ENCODE measurements around the gene DCTPP1. TPM values are rescaled to one million over a fixed set of nuclear protein-coding genes. Genes with fewer than 3 reads are reported as not detected.

The DCTPP1 gene
- polyA plus RNA-seq, 4 donors: 43.6 to 63.9 (median 51.1) TPM

DNA sequence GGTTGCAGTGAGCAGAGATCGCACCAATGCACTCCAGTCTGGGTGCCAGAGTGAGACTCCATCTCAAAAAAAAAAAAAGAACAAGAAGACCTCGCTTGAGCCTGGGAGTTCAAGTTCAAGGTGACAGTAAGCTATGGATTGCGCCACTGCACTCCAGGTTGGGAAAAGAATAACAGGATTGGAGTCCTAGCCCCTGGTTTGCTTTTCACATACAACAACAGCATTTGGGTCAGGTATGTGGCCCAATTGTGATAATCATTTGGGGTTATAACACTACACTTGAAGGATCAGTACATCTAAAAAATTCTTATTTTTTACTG, 19.2 kb upstream of the DCTPP1 start:
- DNase-seq (ENCODE audit: low read depth in 4 of 4, low spot score in 3 of 4): no peak

DNA sequence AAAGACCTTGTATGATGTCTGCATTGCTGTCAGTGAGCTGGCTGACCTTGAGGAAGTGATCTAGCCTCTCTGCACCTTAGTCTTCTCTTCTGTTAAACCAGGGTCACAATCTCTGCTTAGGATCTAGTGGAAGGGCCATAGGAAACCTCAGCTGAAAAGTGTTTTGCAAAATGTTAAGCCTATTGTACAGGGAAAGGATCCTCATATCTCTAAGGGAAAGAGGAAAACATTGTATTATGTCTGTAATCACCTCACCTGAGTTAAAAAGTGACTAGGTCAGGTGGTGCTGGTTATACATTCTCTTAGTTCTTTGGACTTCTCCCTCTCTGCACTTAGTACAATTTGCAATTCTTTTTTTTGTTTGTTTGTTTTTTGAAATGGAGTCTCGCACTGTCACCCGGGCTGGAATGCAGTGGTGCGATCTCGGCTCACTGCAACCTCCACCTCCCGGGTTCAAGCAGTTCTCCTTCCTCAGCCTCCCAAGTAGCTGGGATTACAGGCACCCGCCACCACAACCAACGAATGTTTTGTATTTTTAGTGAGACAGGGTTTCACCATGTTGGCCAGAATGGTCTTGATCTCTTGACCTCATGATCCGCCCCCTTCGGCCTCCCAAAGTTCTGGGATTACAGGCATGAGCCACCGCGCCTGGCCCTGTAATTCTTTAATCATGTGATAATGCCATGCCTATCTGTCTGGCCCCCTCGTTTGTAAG, 17.8 kb upstream of the DCTPP1 start:
- DNase-seq (ENCODE audit: low read depth in 4 of 4, low spot score in 3 of 4): no peak

DNA sequence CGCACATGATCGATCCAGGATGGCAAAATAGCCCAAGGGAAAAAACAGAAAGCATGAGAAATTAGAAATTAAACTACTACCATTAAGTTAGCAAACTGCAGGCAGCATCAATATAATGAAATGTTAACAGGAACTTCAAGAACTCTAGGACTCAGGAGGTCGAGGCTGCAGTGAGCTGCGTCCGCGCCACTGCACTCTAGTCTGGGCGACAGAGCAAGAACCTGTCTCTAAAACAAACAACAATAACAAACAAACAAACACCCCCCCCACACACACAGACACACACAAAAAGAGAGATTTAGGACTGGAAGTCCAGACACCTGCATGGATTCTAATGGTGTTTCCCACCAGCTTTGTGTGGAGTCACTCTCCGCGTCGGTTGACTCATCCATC, 16.4 kb upstream of the DCTPP1 start:
- DNase-seq (ENCODE audit: low read depth in 4 of 4, low spot score in 3 of 4): no peak

DNA sequence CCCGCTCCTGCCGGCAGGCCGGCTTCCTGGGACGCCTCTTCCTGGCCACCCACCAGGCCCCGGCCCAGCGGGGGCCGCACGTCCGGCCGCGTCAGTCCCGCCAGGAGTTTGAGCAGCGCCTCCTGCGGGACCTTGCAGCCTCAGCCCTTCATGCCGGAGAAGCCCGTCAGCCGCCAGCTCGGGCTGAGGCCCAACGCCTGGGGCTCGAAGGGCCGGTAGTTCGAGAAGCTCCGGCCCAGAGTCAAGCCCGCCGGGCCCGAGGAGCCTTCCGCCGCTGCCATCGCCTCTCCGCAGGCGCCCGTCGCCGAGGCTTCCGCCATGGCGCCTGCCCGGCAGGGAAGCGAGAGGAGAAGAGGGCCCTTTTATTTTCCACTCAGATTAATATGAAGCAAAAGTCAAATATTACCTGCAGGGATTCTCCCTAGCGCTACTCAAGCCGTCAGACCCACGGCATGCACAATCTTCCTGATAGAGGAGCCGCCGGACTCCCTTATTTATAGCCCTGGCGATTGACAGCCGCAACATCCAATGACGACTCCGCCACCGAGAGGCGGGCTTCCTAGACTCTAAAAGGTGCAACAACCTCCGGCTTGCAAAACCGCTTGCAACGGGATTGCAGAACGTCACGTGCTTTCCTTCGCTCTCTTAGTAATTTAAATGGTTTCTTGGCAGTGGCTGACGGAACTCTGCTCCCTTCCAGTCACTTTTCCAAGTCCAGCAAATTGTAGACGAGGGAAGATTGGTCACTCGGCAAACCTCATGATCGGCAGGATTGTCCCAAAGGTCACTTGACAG, 15.8 kb upstream of the DCTPP1 start, which contains the start of gene SEPHS2:
TSS of gene SEPHS2 (minus strand) at position 467 of the 795 bp plus-strand sequence. CDS start at position 320, 147 bp downstream.
- peak; percentile 93 to 97 (median 96) for DNase-seq (ENCODE audit: low read depth in 4 of 4, low spot score in 3 of 4)

DNA sequence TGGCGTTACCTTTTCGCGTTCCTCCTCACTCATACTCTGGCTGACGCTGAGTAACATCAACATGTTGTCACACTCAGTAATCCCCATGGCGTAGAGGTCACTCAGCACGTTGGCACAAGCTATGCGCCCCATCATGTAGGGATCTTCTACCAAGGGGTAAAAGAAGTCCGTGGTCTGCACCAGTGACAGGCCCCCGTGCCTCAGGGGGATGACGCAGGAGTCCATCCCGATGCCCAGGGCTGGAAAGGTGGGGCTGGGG, 15.2 kb upstream of the DCTPP1 start:
- no peak for DNase-seq (ENCODE audit: low read depth in 4 of 4, low spot score in 3 of 4)

DNA sequence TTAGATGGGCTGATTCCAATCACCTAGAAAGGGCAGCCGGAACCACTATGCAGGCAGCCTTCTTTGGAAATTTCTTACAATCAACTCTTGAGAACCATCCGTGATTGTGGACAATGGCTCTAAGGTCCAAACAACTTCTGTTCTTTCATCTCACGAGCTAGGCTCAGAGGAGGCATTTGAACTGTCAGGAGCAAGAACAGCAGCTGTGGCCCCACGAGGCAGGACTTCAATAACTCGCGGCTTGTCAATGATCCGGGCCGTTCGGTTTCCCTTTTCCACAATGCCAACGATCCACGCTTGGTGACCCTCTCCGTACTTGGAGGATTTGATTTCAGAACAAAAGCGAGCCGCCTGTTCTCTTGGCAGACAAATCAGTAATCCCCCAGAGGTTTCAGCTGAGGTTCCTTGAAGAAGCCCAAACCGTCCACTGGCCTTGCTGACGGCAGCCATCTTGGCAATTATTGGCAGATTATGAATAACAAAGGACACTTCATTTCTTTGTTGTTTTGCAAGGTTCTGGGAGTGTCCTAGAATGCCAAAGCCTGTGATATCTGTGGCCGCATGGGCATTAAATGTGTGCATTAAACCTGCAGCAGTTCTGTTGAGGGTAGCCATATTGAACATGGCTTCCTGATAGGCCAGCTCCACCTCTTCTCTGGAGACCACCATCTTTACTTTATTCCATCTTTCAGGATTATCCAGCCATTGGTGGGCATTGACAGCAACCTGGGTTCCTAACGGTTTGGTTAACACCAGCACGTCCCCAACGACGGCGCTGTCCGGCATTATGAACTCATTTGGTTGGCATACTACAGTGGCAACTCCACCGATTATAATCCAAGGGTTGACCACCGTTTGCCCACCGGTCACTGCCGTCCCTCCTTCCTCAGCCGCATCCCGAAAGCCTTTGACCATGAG, 14.7 kb upstream of the DCTPP1 start:
- no peak for DNase-seq (ENCODE audit: low read depth in 4 of 4, low spot score in 3 of 4)

DNA sequence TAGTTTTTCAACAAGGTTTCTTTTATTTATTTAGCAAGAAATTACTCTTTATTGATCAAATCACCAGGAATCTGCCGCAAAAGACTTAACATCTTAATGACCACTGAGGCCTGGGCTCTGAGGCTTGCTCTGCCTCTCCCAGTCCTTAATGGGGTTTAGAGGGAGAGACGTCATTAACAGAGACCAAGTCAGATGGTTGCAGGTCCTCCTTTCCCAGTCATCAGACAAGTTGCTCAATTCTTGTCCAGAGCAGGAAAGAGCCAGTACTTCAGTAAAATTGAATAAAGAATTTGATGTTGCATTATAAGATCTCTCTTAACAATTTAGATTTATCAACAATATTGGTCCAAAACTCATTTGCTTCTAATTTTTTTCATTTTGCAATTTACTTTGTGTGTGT, 13.8 kb upstream of the DCTPP1 start:
- DNase-seq (ENCODE audit: low read depth in 4 of 4, low spot score in 3 of 4): no peak

DNA sequence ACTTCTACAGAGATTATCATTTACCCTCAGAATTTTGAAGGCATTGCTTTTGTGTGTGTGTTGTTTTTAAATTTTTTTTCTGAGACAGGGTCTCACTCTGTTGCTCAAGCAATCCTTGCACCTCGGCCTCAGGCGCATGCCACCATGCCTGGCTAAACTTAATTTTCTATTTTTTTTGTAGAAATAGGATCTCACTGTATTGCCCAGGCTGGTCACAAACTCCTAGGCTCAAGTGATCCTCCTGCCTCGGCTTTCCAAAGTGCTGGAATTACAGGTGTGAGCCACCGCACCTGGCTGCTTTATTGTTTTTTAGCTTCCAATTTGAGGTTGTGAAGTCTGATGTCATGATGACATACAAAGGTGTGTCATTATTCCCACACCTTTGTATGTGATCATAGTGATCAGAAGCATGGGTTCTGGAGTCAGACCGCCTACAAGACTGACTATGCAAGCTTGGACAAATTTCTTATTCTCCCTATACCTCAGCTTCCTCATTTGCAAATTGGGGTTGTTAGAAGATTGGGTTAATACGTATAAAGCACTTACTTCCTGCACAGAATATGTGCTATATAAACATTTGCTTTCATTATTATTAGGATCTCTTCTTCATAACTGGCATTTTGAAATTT, 10.0 kb upstream of the DCTPP1 start:
- DNase-seq (ENCODE audit: low read depth in 4 of 4, low spot score in 3 of 4): no peak

DNA sequence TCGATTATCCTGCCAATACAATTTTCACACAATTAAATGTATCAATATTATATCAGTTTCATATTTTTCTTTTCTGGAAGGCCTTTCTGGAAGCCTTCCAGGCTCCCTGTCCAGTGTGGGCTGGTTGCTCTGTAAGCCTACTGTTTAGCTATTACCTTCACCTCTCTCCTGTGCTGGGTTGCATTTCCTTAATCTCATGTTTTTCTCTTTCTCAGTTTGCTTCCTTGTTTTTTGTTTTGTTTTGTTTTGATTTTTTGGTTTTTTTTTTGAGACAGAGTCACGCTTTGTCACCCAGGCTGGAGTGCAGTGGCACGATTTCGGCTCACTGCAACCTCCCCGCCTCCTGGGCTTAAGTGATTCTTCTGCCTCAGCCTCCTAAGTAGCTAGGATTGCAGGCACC, 9.0 kb upstream of the DCTPP1 start:
- DNase-seq (ENCODE audit: low read depth in 4 of 4, low spot score in 3 of 4): no peak

DNA sequence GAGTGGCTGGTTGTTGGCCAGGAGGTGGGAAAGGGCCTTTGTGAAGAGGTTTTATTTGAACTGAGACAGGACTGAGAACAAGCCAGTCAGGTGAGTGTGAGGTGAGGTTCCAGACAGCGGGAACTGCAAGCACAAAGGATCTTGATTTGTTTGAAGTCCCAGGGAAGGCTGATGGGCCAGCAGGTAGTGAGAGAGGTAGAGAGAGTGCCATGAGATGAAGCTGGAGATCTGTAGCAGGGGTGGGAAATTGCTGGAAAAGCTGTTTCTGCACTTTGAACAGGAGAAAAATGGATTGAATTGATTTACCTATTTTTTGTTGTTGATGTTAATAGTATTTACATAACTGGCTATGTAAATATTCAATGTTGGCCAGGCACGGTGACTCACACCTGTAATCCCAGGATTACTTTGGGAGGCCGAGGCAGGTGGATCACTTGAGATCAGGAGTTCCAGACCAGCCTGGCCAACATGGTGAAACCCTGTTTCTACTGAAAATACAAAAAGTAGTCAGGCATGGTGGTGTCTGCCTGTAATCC, 7.7 kb upstream of the DCTPP1 start:
- DNase-seq (ENCODE audit: low read depth in 4 of 4, low spot score in 3 of 4): no peak

DNA sequence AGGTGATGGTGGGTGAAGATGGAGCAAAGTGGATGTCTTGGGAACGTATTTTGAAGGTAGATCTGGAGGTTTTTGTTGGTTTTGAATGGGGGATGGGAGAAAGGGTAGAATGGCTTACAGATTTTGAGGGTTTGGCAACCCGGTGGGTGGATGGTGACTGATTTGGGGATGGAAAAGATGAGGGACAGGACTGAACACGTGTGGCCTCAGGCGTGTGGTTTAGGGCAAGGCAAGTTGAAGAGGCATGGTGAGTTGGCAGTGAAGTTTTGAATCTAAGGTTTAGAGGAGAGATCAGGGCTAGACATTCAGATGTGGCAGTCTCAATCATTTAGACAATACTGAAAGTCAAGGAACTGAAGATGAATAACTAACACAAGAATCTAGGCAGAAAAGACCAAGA, 5.0 kb upstream of the DCTPP1 start:
- no peak for DNase-seq (ENCODE audit: low read depth in 4 of 4, low spot score in 3 of 4)

DNA sequence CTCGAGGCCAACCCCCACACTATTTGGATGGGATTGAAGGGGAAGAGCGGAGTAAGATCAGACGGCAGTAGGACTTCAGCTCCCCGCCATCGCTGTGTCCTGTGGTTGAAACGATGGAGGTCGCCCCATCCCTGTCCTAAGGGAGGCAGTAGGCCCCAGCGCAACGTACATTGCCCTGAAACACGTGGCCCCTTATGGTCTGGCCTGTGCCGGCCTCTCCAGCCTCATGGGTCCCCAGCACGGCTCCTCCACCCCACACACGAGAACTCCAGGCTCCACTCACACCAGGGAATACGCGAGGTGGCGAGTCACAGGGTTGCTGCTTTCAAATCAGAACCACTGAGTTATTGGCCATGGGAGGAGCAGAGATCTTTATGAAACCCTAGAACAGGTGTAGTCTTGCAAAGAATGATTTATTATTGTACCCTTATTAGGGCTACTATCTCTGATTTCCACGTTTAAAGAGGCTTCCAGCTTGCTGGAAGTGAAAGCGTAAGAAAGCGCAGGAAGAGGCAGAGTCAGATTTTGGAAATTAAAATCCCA, 669 bp upstream of the DCTPP1 start:
- DNase-seq (ENCODE audit: low read depth in 4 of 4, low spot score in 3 of 4): no peak

DNA sequence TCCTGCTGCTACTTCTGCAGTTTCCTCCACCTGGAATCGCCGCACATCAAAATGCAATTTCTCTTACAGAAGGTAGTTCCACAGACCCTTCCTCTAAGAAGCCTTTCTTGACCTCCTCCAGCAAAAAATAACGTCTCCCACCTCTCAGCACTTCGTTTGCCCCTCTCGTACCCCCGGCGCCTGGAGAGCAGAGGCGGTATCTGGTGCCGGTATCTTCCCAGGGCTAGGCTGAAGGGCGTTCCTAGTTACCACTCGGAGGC, 482 bp downstream of the DCTPP1 start:
- no peak for DNase-seq (ENCODE audit: low read depth in 4 of 4, low spot score in 3 of 4)

DNA sequence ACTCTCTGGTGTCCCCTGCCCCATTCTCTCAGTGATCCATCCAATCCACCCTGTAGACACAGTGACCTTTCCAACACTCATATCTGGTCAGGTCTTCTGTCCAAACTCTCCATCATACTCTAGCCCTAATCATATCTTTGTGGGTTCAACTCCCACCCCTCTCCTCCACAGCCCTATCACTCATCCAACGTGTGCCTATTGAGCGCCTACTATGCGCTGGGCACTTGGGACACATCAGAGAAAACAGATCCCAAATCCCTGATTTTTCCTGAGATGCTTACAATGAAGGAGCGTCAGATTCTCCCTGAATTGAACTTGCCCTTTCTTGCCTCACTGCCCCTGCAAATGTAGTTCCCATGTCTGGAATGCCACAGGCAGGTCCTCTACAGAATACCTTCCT, 1.8 kb downstream of the DCTPP1 start:
- DNase-seq (ENCODE audit: low read depth in 4 of 4, low spot score in 3 of 4): no peak

DNA sequence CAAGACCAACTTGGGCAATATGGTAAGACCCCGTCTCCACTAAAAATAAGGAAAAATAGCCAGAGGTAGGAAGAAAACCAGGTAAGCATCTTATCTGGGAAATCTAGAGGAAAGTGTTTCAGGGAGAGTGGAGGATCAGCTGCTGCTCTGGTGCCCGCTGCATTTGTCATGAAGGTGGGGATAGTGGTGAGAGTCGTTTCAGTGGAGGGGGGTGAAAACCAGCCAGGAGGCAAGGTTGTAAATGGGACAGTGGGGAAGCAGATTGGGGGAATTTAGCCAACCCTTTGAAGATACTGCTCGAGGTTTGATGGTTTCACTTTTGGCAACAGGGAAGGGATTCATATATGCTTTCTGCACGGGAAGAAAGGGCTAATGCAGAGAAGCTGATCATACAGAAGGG, 8.8 kb downstream of the DCTPP1 start:
- no peak for DNase-seq (ENCODE audit: low read depth in 4 of 4, low spot score in 3 of 4)

DNA sequence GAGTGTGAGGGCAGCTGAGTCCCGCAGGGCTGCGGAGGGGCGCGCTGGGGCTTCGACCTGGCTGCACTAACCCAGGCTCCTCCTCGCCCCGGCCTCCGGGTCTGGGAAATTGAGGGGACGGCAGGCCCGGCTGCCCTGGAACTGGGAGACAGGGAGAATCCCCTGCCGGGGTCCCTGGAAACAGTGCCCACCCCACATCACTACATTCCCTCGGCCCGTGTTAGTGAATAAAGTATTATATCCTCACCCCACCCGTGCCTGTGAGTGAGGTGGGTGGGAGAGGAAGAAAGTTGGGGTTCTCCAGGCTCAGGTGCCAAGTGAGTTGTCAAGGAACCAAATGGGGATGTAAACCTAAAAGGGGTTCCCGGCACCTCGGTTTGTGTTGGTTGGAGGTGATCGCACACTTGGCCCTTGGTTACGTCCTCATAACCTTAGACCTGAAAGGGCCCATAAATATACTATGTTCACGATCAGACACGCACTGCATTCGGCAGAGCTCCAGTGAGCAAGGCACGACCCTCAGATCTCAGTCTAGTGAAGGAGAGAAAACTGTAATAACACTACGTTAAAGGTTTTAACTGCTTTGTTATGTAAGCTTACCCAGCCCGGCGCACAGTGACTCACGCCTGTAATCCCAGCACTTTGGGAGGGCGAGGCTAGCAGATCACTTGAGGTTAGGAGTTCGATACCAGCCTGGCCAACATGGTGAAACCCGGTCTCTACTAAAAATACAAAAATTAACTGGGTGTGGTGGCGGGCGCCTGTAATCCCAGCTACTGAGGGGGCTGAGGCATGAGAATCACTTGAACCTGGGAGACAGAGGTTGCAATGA, 11.3 kb downstream of the DCTPP1 start:
- no peak for DNase-seq (ENCODE audit: low read depth in 4 of 4, low spot score in 3 of 4)

DNA sequence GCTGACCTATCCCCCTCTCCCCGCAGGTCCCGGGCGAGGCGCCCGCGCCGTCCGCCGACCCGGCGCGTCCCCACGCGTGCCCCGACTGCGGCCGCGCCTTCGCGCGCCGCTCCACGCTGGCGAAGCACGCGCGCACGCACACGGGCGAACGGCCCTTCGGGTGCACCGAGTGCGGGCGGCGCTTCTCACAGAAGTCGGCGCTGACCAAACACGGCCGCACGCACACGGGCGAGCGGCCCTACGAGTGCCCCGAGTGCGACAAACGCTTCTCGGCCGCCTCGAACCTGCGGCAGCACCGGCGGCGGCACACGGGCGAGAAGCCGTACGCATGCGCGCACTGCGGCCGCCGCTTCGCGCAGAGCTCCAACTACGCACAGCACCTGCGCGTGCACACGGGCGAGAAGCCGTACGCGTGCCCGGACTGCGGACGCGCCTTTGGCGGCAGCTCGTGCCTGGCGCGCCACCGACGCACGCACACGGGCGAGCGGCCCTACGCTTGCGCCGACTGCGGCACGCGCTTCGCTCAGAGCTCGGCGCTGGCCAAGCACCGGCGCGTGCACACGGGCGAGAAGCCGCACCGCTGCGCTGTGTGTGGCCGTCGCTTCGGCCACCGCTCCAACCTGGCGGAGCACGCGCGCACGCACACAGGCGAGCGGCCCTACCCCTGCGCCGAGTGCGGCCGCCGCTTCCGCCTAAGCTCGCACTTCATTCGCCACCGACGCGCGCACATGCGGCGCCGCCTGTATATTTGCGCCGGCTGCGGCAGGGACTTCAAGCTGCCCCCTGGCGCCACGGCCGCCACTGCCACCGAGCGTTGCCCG, 12.1 kb downstream of the DCTPP1 start:
- DNase-seq (ENCODE audit: low read depth in 4 of 4, low spot score in 3 of 4): peak; percentile 82 to 88 (median 83)

DNA sequence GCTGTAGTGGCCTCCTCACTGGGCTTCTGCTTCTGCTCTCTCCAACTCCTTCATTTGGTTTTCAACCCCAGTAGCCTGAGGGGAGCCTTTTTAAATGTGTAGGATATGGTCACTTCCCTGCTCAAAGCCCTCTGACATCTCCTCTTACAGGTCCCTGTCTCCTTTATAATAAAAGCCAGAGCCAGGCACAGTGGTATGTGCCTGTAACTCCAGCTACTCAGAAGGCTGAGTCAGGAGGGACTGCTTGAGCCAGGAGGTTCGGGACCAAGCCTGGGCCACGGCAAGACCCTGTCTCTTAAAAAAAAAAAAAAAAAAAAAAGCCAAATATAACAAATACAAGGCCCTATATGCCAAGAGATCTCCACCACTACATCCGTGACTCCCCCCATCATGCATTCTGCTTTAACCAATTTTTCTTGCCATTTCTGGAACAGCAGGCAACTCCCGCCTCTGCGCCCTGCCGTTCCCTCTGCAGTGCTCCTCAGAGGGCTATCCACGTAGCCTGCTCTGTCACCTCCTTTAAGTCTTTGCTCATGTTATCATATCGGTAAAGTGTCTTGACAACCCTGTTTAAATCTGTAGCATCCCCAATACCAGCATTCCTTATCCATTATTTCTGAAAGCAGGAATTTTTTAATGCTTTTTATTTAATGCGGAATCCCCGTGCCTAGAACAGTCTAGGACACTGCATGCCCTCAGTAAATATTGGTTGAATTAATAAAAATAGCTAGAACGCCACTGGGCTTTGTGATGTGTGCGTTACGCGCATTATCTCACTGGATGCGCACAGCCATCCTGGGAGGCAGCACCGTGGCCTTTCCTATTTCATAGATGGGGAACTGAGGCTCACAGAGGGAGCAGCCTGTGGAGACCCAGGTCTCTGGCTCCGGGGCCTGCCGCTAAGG, 13.0 kb downstream of the DCTPP1 start:
- DNase-seq (ENCODE audit: low read depth in 4 of 4, low spot score in 3 of 4): no peak

All from right renal pelvis (tissue), 4 donors.